WTC11 (cell line): ENCODE results near the gene PROK1. TPM values are rescaled to one million over a fixed set of nuclear protein-coding genes. Genes with fewer than 3 reads are reported as not detected.
"Not testable (repeated sequence)": the region's sequence is repeated elsewhere in the genome, so short reads cannot be mapped to it uniquely, and the experiment has no call there.

Experiments used
- ATAC-seq: fragments of 200-7000 bp; cut with Tn5 transposase; 2 replicates; pipeline ENCODE4 v1.10.0; 2021; ENCODE audit warnings: mild to moderate bottlenecking, moderate library complexity
- CTCF ChIA-PET: fragments of 300-600 bp; sonication (Branson Sonifier 250); formaldehyde crosslinking; loops from one replicate; lab custom pipeline; 2021; ENCODE audit warnings: antibody characterized with exemption; lab: Charles Lee
- POLR2A ChIA-PET: fragments of 350-600 bp; sonication (Branson Sonifier 250); formaldehyde crosslinking; loops from one replicate; lab custom pipeline; 2021; ENCODE audit warnings: antibody characterized with exemption; lab: Charles Lee
- DNase-seq: peaks from one replicate; pipeline ENCODE4 v3.0.0; 2021; ENCODE audit warnings: low spot score
- H3K27ac Mint-ChIP-seq: 2 replicates; pipeline ENCODE4 v1.8.0; 2021; ENCODE audit warnings: mixed read lengths
- H3K27me3 Mint-ChIP-seq: 2 replicates; pipeline ENCODE4 v1.8.0; 2021; ENCODE audit warnings: low read depth, mild to moderate bottlenecking, moderate library complexity, mixed read lengths
- H3K36me3 Mint-ChIP-seq: 2 replicates; pipeline ENCODE4 v1.8.0; 2021; ENCODE audit warnings: mixed read lengths
- H3K4me1 Mint-ChIP-seq: 2 replicates; pipeline ENCODE4 v1.8.0; 2022; ENCODE audit warnings: mixed read lengths
- H3K4me3 Mint-ChIP-seq: 2 replicates; pipeline ENCODE4 v1.8.0; 2021; ENCODE audit warnings: mild to moderate bottlenecking, moderate library complexity, mixed read lengths
- H3K9me3 Mint-ChIP-seq: 2 replicates; pipeline ENCODE4 v1.8.0; 2021; ENCODE audit warnings: mixed read lengths
- E2F1 ChIP-seq: sonication (generic); formaldehyde crosslinking; IDR thresholded peaks from 2 replicates; pipeline ENCODE4 v1.8.0; 2022; ENCODE audit warnings: mild to moderate bottlenecking, missing genetic modification reagents
- EMX1 ChIP-seq: fragments of 250-450 bp; sonication (Bioruptor Pico); IDR thresholded peaks from 2 replicates; pipeline ENCODE4 v1.8.0; 2021; ENCODE audit warnings: mild to moderate bottlenecking
- ETV6 ChIP-seq: sonication (generic); formaldehyde crosslinking; IDR thresholded peaks from 2 replicates; pipeline ENCODE4 v1.8.1; 2022; ENCODE audit warnings: mild to moderate bottlenecking, missing genetic modification reagents
- FOXK1 ChIP-seq: sonication (generic); formaldehyde crosslinking; IDR thresholded peaks from 2 replicates; pipeline ENCODE4 v1.8.0; 2022; ENCODE audit warnings: mild to moderate bottlenecking, moderate library complexity, missing genetic modification reagents
- HMGXB4 ChIP-seq: sonication (generic); formaldehyde crosslinking; IDR thresholded peaks from 2 replicates; pipeline ENCODE4 v1.8.1; 2023; ENCODE audit warnings: mild to moderate bottlenecking, moderate library complexity, missing genetic modification reagents
- JAZF1 ChIP-seq: fragments of 250-450 bp; sonication (Bioruptor Pico); IDR thresholded peaks from 2 replicates; pipeline ENCODE4 v1.9.0; 2021; ENCODE audit warnings: moderate library complexity, mild to moderate bottlenecking, inconsistent platforms
- MAX ChIP-seq: sonication (generic); formaldehyde crosslinking; IDR thresholded peaks from 2 replicates; pipeline ENCODE4 v1.8.0; 2022; ENCODE audit warnings: mild to moderate bottlenecking, missing genetic modification reagents
- NFE2L1 ChIP-seq: sonication (generic); formaldehyde crosslinking; IDR thresholded peaks from 2 replicates; pipeline ENCODE4 v1.8.1; 2023; ENCODE audit warnings: missing genetic modification reagents
- NR1H2 ChIP-seq: sonication (generic); formaldehyde crosslinking; IDR thresholded peaks from 2 replicates; pipeline ENCODE4 v1.9.0; 2021; ENCODE audit warnings: mild to moderate bottlenecking, moderate library complexity, missing genetic modification reagents
- SP1 ChIP-seq: sonication (generic); formaldehyde crosslinking; conservative IDR thresholded peaks from 2 replicates; pipeline ENCODE4 v1.8.1; 2022; ENCODE audit warnings: missing genetic modification reagents
- ZMAT4 ChIP-seq: fragments of 250-450 bp; sonication (Bioruptor Pico); IDR thresholded peaks from 2 replicates; pipeline ENCODE4 v1.9.0; 2021; ENCODE audit warnings: mild to moderate bottlenecking
- ZNF219 ChIP-seq: sonication (generic); formaldehyde crosslinking; IDR thresholded peaks from 2 replicates; pipeline ENCODE4 v1.8.0; 2023; ENCODE audit warnings: missing genetic modification reagents, mild to moderate bottlenecking, borderline replicate concordance
- ZNF423 ChIP-seq: fragments of 250-450 bp; sonication (Bioruptor Pico); IDR thresholded peaks from 2 replicates; pipeline ENCODE4 v2.1.2; 2022; ENCODE audit warnings: mild to moderate bottlenecking, moderate library complexity
- ZNF425 ChIP-seq: fragments of 250-450 bp; sonication (Bioruptor Pico); conservative IDR thresholded peaks from 2 replicates; pipeline ENCODE4 v1.9.0; 2021; ENCODE audit warnings: mild to moderate bottlenecking
- total RNA-seq: library from RNA; stranded (reverse); gene quantifications from 3 replicates; pipeline ENCODE4 v1.2.3, GENCODE V29; 2021
- TF ChIP-seq, protein P1 (sequence below): sonication (generic); formaldehyde crosslinking; IDR thresholded peaks from 2 replicates; pipeline ENCODE4 v1.8.1; 2023; ENCODE audit warnings: mild to moderate bottlenecking, missing genetic modification reagents, moderate library complexity
- TF ChIP-seq, protein P2 (sequence below): sonication (generic); formaldehyde crosslinking; conservative IDR thresholded peaks from 2 replicates; pipeline ENCODE4 v1.8.1; 2022; ENCODE audit warnings: mild to moderate bottlenecking, missing genetic modification reagents
- TF ChIP-seq, protein P3 (sequence below): sonication (generic); formaldehyde crosslinking; IDR thresholded peaks from 2 replicates; pipeline ENCODE4 v1.8.1; 2022; ENCODE audit warnings: mild to moderate bottlenecking, missing genetic modification reagents, moderate library complexity, borderline replicate concordance
- TF ChIP-seq, protein P4 (sequence below): sonication (generic); formaldehyde crosslinking; IDR thresholded peaks from 2 replicates; pipeline ENCODE4 v1.8.1; 2023; ENCODE audit warnings: mild to moderate bottlenecking, missing genetic modification reagents, moderate library complexity

Gene PROK1
- total RNA-seq, 1 experiment from 2014 or later: not detected

- CTCF ChIA-PET: interaction anchor here (1.5 to 3.4 kb wide), 5 partner anchors 17 to 58 kb away, joined by 3 to 20 read pairs (median 8); no protein-coding TSS in a partner anchor
- POLR2A ChIA-PET: not testable (repeated sequence)
These were observed 13.2 kb upstream of the PROK1 start for GRCh38 chr1:110437645-110438299.

GRCh38 chr1:110438893-110439292, 12.1 kb upstream of the PROK1 start:
- Mint-ChIP-seq H3K9me3 (no peaks in the 10 kb centered on the region), H3K36me3 (no peaks in the 10 kb centered on the region), H3K4me1 (peaks cover 8% of the 10 kb centered on the region), H3K4me3 (no peak overlapping the region), H3K27me3 (no peaks in the 10 kb centered on the region), H3K27ac (no peak overlapping the region)
- POLR2A ChIA-PET: interaction anchor here (0.6 kb wide), 1 partner anchor 13 kb away, joined by 3 read pairs; no protein-coding TSS in a partner anchor
- no peak for ATAC-seq
- CTCF ChIA-PET: interaction anchor here (1.6 to 3.4 kb wide), 2 partner anchors 22 to 26 kb away, joined by 8 to 20 read pairs; no protein-coding TSS in a partner anchor
- DNase-seq: no peak
- TF ChIP-seq E2F1 (CRISPR knock-in tag) (no peak), FOXK1 (CRISPR knock-in tag) (no peak), SP1 (CRISPR knock-in tag) (no peak), MAX (CRISPR knock-in tag) (no peak), ZNF219 (CRISPR knock-in tag) (no peak), ZNF423 (CRISPR knock-in tag) (no peak), JAZF1 (CRISPR knock-in tag) (no peak), HMGXB4 (no peak), ZMAT4 (CRISPR knock-in tag) (no peak), NR1H2 (CRISPR knock-in tag) (no peak), ZNF425 (no peak), NFE2L1 (CRISPR knock-in tag) (no peak), ETV6 (CRISPR knock-in tag) (no peak), EMX1 (CRISPR knock-in tag) (no peak)
- TF ChIP-seq, protein P1, sequence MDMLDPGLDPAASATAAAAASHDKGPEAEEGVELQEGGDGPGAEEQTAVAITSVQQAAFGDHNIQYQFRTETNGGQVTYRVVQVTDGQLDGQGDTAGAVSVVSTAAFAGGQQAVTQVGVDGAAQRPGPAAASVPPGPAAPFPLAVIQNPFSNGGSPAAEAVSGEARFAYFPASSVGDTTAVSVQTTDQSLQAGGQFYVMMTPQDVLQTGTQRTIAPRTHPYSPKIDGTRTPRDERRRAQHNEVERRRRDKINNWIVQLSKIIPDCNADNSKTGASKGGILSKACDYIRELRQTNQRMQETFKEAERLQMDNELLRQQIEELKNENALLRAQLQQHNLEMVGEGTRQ (CRISPR knock-in tag): no peak
- TF ChIP-seq, protein P2, sequence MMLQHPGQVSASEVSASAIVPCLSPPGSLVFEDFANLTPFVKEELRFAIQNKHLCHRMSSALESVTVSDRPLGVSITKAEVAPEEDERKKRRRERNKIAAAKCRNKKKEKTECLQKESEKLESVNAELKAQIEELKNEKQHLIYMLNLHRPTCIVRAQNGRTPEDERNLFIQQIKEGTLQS (CRISPR knock-in tag): no peak
- TF ChIP-seq, protein P3, sequence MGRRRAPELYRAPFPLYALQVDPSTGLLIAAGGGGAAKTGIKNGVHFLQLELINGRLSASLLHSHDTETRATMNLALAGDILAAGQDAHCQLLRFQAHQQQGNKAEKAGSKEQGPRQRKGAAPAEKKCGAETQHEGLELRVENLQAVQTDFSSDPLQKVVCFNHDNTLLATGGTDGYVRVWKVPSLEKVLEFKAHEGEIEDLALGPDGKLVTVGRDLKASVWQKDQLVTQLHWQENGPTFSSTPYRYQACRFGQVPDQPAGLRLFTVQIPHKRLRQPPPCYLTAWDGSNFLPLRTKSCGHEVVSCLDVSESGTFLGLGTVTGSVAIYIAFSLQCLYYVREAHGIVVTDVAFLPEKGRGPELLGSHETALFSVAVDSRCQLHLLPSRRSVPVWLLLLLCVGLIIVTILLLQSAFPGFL (CRISPR knock-in tag): no peak
- TF ChIP-seq, protein P4, sequence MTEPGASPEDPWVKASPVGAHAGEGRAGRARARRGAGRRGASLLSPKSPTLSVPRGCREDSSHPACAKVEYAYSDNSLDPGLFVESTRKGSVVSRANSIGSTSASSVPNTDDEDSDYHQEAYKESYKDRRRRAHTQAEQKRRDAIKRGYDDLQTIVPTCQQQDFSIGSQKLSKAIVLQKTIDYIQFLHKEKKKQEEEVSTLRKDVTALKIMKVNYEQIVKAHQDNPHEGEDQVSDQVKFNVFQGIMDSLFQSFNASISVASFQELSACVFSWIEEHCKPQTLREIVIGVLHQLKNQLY (CRISPR knock-in tag): no peak
- TF ChIP-seq, all 79 proteins: peak for 0

More at GRCh38 chr1:110437645-110438299, 13.2 kb upstream of the PROK1 start:
- not testable (repeated sequence) for H3K27ac Mint-ChIP-seq, H3K4me3 Mint-ChIP-seq, H3K36me3 Mint-ChIP-seq, H3K27me3 Mint-ChIP-seq, ATAC-seq, DNase-seq, H3K9me3 Mint-ChIP-seq
- peaks cover 12% of the 10 kb centered on the region for H3K4me1 Mint-ChIP-seq

- ATAC-seq, H3K36me3 Mint-ChIP-seq, H3K4me3 Mint-ChIP-seq, H3K9me3 Mint-ChIP-seq, H3K27me3 Mint-ChIP-seq, H3K4me1 Mint-ChIP-seq, POLR2A ChIA-PET, H3K27ac Mint-ChIP-seq, DNase-seq: not testable (repeated sequence)
- CTCF ChIA-PET: interaction anchor here (1.5 kb wide), 1 partner anchor 15 kb away, joined by 6 read pairs; no protein-coding TSS in a partner anchor
These were observed 11.1 kb upstream of the PROK1 start for GRCh38 chr1:110439873-110440272.
